ENCODE data around the gene DLG3. TPM values are rescaled to one million over a fixed set of nuclear protein-coding genes. Genes with fewer than 3 reads are reported as not detected.

Gene DLG3
- total RNA-seq, 1 donor from 2014 or later = 6.5 TPM

- Histone ChIP-seq H3K9me3 (no peaks in the 10 kb centered on the region), H3K36me3 (no peaks in the 10 kb centered on the region), H3K27me3 (no peaks in the 10 kb centered on the region), H3K4me1 (no peaks in the 10 kb centered on the region), H3K4me3 (no peak overlapping the region), H3K27ac (no peak overlapping the region)
- no peak for TF ChIP-seq CTCF (IDR thresholded peaks at IDR 0.05)
- no peak for DNase-seq (ENCODE audit: low spot score in 2 of 2)
- intact Hi-C loops (cut with DNase I) = no loop called here
These were observed 18.1 kb upstream of the DLG3 start for GRCh38 chrX:70426286-70427278.

GRCh38 chrX:70427365-70427764, 17.3 kb upstream of the DLG3 start:
- Histone ChIP-seq H3K27ac (no peak overlapping the region), H3K27me3 (no peaks in the 10 kb centered on the region), H3K4me1 (no peaks in the 10 kb centered on the region), H3K9me3 (no peaks in the 10 kb centered on the region), H3K4me3 (no peak overlapping the region), H3K36me3 (no peaks in the 10 kb centered on the region)
- no peak for DNase-seq (ENCODE audit: low spot score in 2 of 2)
- intact Hi-C loops (cut with DNase I) = no loop called here
- no peak for TF ChIP-seq CTCF (IDR thresholded peaks at IDR 0.05)

GRCh38 chrX:70429759-70430158, 14.9 kb upstream of the DLG3 start:
- H3K9me3 ChIP-seq = no peaks in the 10 kb centered on the region
- no peaks in the 10 kb centered on the region for H3K36me3 ChIP-seq
- H3K27me3 ChIP-seq = no peaks in the 10 kb centered on the region
- no peak for DNase-seq (ENCODE audit: low spot score in 2 of 2)
- TF ChIP-seq CTCF (IDR thresholded peaks at IDR 0.05) = no peak
- H3K27ac ChIP-seq = no peak overlapping the region
- intact Hi-C loops (cut with DNase I) = loop anchor here (5.0 to 10.0 kb wide), 4 partner anchors 142 to 815 kb away; partner anchors contain the start of genes EDA and PDZD11
- H3K4me3 ChIP-seq = no peak overlapping the region
- no peaks in the 10 kb centered on the region for H3K4me1 ChIP-seq

- H3K9me3 ChIP-seq = no peaks in the 10 kb centered on the region
- H3K27me3 ChIP-seq = no peaks in the 10 kb centered on the region
- H3K4me3 ChIP-seq = peak overlapping the region; percentile 51 to 58
- no peak for DNase-seq (ENCODE audit: low spot score in 2 of 2)
- no peaks in the 10 kb centered on the region for H3K36me3 ChIP-seq
- peak overlapping the region; percentile 85 to 93 for H3K27ac ChIP-seq
- no peak for TF ChIP-seq CTCF (IDR thresholded peaks at IDR 0.05)
- intact Hi-C loops (cut with DNase I) = loop anchor here (5.0 to 10.0 kb wide), 4 partner anchors 146 to 818 kb away; partner anchors contain the start of genes EDA and PDZD11
- H3K4me1 ChIP-seq = peaks cover 0 to 11% of the 10 kb centered on the region in 2 donors
These were observed 11.4 kb upstream of the DLG3 start for GRCh38 chrX:70432936-70433847.

- peaks cover 0 to 11% of the 10 kb centered on the region in 2 donors for H3K4me1 ChIP-seq
- peak; percentile 32 to 86 for DNase-seq (ENCODE audit: low spot score in 2 of 2)
- H3K9me3 ChIP-seq = no peaks in the 10 kb centered on the region
- intact Hi-C loops (cut with DNase I) = loop anchor here (2.0 to 10.0 kb wide), 5 partner anchors 21 to 819 kb away; partner anchors contain the start of genes EDA and PDZD11
- peak overlapping the region; percentile 85 to 93 for H3K27ac ChIP-seq
- peak overlapping the region; percentile 51 to 58 for H3K4me3 ChIP-seq
- H3K27me3 ChIP-seq = no peaks in the 10 kb centered on the region
- peak; percentile 58 to 70 (median 63) for TF ChIP-seq CTCF (IDR thresholded peaks at IDR 0.05)
- H3K36me3 ChIP-seq = no peaks in the 10 kb centered on the region
These were observed 10.7 kb upstream of the DLG3 start for GRCh38 chrX:70433848-70434351.

Data from ascending aorta (tissue), 2 donors.